ENCODE results near the gene MAGI3.
A peak's percentile ranks its signal among the peaks of the same experiment; 100 is the strongest.

MAGI3 gene

DNA sequence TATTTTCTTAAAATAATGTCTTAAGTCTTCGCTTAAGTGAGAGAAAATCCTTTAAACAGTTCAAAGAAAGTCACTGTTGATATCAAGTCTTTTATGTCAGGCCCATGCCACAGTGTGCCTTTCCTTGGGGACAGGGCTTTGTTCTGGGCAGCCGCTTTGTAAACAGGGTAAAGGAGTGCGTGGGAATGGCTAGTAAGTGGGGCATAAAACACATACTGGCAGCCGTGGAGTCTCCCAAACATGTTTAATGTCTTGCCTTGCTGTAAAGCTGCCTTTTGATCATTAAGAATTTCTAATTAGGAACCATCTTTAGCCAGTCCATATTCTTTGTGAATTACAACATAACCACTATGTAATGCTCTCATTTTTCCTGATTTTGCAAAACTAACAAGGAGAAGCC, 269.2 kb downstream of the MAGI3 start:
- no peak for DNase-seq (ENCODE audit: low read depth)

GRCh38 chr1:113660088-113660487, 269.8 kb downstream of the MAGI3 start:
- DNase-seq (ENCODE audit: low read depth), result no peak

- DNase-seq (ENCODE audit: low read depth), result no peak
These were observed 271.8 kb downstream of the MAGI3 start for GRCh38 chr1:113662101-113662500.

GRCh38 chr1:113663165-113663951, 273.0 kb downstream of the MAGI3 start:
- no peak for DNase-seq (ENCODE audit: low read depth)

GRCh38 chr1:113665071-113665470, 274.8 kb downstream of the MAGI3 start:
- no peak for DNase-seq (ENCODE audit: low read depth)

- DNase-seq (ENCODE audit: low read depth), result no peak
These were observed 275.8 kb downstream of the MAGI3 start for GRCh38 chr1:113666126-113666525.

DNA sequence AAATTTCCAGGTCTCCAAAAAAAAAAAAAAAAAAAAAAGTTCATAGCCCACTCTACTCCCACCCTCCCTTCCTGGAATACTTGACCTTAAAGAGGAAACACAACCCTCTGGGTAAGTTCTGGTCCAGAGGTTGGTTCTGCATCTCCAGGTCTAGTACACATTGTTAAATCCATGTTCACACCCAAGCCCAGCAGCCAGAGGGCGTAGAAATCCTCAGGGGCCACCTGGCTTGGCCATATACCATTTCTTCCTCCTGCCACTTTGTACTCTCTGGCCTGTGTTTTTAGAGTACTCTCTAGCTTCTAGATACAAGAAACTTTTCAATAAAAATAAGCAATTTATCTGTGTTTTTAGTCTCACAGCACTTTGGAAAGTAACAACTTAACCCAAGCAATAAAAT, 279.7 kb downstream of the MAGI3 start:
- DNase-seq (ENCODE audit: low read depth), result no peak

DNA sequence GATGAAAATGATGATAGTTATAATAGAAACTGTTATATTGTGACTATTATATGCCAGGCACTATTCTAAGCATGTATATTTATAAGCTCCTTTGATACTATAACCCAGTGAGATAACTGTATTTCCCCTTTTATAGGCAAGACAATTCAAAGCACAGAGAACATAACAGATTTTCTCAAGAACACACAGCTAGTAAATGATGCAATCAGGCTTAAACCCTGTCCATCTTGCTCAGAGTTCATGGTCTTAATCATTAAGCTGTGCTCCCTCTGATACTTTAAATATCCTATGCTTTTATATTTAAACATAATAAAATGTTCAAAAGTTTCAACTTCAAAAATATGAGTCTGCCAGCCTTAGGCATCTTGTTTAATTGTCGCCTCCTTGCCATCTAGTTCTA, 280.3 kb downstream of the MAGI3 start:
- DNase-seq (ENCODE audit: low read depth), result no peak

- DNase-seq (ENCODE audit: low read depth), result no peak
These were observed 282.2 kb downstream of the MAGI3 start for GRCh38 chr1:113672491-113672890.

DNA sequence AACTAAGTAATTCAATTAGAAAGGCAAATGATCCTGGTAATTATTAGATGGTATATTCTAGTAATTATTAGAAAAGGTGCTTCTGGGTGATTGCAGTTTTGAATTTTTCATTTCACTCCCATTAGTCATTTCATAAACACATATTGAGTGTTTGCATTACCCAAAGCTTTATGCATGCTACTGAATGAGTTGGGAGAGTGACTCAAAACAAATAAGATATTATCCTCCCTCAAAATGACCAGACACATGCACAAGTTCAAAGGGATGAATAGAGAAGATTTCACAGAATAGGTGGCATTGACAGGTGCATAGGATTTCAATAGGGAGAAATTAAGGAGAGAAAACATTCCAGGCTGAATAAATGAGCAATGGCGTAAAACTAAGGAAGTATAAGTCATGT, 284.3 kb downstream of the MAGI3 start:
- DNase-seq (ENCODE audit: low read depth), result no peak

- DNase-seq (ENCODE audit: low read depth), result no peak
These were observed 285.0 kb downstream of the MAGI3 start for GRCh38 chr1:113675302-113675701.

DNA sequence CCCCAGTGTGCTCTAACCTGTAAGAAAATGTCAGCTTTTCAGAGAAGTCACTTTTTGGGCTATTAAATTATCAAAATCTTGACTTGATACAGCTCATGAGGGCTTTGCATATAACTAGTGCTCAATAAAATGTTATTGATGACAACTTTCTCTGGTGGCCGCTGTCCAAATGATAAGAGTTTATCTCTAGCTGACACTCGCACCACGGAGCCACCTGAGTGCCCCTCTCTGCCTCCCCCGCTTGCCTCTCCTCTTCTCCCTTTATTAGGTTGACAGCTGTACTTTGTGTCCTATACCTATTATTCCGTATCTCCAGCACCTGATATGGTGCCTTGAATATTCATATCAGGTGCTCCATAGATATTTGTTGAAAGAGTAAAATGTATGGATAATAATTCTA, 286.2 kb downstream of the MAGI3 start:
- no peak for DNase-seq (ENCODE audit: low read depth)

DNA sequence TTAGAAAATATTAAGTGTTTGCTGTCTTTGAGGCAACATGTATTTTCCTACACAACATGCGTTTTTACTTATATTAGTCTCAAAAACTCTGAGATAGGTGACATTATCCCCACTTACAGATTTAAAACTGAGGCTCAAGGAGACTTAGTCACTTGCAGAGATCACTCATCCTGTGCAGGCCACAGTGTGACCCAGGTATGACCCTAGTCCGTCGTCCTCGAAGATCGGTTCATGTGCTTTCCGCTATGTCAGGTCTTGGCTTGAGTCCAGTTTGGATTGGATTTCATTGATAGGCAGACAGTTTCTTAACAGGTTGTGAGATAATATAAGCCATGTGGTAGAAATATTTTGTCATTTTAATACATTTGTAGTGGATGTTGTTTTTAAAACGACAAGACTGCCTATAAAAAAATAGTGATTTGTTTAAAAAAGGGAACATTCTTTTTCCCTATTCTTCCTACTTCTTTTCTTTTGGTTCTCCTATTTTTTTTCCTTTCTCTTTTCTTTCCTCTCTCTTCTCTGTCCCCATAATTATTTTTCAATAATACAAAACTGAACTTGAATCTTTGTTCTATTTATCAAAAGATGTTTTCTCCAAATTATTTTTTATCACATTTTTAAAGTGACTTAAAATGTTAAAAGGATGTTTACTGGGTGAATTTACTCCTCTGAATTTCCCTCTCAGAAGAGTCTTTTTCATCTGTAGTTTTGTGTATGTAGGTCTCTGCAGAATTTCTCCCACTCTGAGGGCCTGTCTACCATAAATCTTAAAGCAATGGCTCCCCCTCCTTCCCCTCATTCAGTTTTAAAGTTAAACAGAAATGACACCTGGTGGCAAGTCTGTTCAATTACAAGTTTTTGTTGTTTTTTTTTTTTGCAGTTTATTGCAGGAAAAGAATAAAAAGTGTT, 287.2 kb downstream of the MAGI3 start:
- peak; percentile 41 for DNase-seq (ENCODE audit: low read depth)

GRCh38 chr1:113678159-113678469, 287.8 kb downstream of the MAGI3 start:
- no peak for DNase-seq (ENCODE audit: low read depth)

DNA sequence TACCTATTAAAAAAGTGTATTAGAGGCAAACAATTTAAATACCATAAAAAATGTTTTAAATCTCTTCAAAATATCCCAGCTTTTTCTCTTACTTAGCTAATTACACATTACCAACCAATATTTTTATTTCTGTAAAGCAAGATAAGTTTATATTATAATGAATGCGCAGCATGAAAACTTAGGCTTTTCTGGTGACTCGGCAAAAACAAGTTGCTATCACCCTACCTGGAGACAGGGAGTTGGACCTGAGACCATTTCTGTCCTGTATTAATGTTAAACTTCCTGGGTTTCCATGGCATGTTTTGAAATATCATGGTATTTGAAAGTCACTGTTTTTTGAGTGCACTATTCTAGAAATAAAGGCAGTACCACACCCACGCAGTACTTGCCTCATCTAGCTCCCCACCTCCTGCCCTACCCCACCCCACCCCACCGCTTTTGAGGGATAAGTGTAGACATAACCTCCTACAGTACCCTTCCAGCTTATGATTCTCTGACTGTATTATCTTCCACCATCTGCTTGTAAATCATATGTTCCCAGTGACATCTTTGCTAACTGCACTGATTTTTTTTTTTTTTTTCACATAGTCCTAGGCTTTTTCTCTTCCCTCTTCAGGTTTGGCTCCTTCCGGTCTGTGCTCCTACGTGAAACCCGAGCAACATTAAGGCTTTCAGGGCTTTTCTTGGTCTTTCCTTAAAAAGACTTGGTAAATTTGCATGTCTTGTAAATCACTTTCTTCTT, 291.5 kb downstream of the MAGI3 start:
- DNase-seq (ENCODE audit: low read depth), result no peak

DNA sequence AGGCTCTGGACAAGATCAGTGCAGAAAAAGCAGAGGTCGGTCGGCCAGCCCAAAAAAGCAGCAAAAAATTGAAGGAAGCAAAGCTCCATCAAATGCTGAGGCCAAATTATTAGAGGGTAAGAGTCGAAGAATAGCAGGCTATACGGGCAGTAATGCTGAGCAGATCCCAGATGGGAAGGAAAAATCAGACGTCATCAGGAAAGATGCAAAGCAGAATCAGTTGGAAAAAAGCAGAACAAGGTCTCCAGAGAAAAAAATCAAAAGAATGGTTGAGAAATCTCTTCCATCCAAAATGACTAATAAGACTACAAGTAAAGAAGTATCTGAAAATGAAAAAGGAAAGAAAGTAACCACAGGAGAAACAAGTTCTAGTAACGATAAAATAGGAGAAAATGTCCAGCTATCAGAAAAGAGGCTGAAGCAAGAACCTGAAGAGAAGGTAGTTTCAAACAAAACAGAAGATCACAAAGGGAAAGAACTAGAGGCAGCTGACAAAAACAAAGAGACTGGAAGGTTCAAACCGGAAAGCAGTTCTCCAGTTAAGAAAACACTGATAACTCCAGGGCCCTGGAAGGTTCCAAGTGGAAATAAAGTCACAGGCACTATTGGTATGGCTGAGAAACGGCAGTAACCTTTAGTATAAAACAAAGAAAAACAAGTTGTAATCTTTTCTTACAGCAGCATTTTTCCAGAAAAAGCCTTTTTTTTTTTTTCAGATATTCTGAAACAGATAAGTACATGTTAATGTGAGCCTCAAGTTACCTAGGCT, 293.3 kb downstream of the MAGI3 start:
- DNase-seq (ENCODE audit: low read depth), result no peak

- peak; percentile 21 for DNase-seq (ENCODE audit: low read depth)
These were observed 293.8 kb downstream of the MAGI3 start for GRCh38 chr1:113684153-113684541.

DNA sequence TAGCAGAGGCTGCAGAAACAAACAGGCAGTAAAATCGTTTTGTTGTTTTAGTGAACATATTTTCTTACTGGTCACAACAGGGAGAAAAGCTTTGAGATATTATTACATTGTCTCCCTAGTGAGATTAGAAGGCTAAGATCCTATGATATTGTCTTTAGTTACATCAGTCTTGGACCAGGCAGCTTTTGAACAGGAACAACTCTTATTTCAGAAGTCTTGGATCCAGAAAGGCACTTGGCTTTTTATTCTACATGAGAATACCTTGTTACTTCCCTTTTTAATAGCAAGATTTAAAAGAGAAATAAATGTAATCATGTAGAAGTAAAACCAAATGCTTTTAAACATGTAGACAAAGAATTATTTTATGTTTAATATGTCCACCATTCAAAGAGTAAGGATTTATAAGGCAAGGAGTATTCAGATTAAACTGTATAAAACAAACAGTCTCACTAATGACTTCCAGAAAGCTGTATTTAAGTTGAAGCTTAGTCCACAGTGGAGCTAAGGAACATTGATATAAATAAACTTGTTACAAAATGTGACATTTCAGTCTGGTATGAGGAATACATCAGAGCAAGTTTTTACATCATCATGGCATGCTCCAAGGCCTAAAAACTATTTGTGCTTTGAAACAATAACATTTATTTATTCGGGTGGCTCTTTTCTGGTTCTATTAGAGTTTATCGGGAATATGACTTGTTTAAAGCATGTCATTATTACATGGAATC, 296.7 kb downstream of the MAGI3 start:
- DNase-seq (ENCODE audit: low read depth), result peak; percentile 36

DNA sequence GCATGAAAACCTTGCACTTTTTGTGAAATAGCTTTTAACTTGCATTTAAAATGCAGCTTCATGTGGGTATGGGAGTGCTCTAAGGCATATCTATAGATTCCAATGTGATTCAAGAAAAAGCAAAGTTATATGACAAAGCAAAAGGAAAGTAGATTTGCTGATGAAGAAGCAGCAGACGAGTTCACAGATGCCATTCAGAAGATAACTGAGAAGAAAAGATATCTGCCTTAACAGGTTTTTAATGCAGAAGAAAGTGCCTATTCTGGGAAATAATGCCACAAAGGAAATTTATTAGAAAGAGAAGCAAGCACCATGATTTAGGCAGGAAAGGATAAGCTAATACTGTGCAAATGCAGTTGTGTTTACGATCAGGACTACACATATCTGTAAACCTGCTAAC, 300.9 kb downstream of the MAGI3 start:
- no peak for DNase-seq (ENCODE audit: low read depth)

- DNase-seq (ENCODE audit: low read depth), result no peak
These were observed 302.0 kb downstream of the MAGI3 start for GRCh38 chr1:113692342-113692741.

DNA sequence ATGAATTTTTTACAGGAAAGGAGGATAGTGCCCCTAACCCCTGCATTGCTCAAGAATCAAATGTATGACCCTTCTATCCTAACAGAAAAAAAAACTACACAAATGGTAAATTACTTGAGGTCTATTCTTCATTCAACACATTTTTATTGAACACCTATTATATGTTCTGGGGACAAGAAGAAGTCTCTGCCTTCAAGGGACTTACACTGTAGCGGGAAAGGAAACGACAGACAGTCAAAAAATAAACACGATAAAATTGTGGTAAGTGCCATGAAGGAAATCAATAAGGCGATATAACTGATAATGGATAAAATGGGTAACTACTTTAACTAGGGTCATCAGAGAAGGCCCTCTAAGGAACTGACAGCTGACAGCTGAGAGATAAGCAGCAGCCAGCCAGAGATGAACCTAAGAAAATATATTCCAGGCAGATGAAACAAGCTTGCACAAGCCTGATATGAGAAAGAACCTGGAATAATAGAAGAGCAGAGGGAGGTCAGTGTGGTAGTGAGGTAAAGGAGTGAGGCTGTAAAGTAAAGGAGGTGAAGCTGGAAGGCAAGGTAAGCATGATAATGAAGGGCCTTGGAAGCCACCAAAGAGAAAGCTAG, 302.6 kb downstream of the MAGI3 start:
- DNase-seq (ENCODE audit: low read depth), result no peak
